ENCODE measurements around the gene JAZF1.

Gene JAZF1

DNA sequence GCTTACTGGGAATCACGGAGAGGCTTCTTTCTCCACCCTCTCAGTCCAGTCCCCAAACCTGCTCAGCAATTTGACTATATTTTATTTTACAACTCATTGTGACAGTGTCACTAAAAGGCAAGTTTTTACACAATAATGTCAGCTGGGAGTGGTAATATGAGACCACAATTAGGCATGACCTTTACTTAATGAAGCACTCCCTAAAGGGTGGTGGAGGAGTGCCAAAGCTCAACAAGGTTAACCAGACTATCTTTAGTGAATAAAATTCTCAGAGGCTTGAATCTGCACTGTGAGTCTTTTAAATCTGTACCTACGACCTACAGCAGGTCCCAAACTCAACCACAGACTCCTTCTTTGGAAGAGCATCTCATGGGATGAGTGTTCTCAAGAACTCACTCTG is 225.0 kb downstream of the JAZF1 start:
- DNase-seq, result no peak

- no peak for DNase-seq
Measured at GRCh38 chr7:27955011-27955410, 225.6 kb downstream of the JAZF1 start.

- no peak for DNase-seq
Measured at GRCh38 chr7:27953777-27954176, 226.8 kb downstream of the JAZF1 start.

- peak; percentile 18 for DNase-seq
Measured at GRCh38 chr7:27953361-27953760, 227.2 kb downstream of the JAZF1 start.

- DNase-seq, result no peak
Measured at GRCh38 chr7:27952456-27953285, 227.9 kb downstream of the JAZF1 start.

- no peak for DNase-seq
Measured at GRCh38 chr7:27950123-27950522, 230.5 kb downstream of the JAZF1 start.

- no peak for DNase-seq
Measured at GRCh38 chr7:27948861-27949260, 231.7 kb downstream of the JAZF1 start.

GRCh38 chr7:27947586-27948278 is 232.9 kb downstream of the JAZF1 start:
- DNase-seq, result peak; percentile 28

DNA sequence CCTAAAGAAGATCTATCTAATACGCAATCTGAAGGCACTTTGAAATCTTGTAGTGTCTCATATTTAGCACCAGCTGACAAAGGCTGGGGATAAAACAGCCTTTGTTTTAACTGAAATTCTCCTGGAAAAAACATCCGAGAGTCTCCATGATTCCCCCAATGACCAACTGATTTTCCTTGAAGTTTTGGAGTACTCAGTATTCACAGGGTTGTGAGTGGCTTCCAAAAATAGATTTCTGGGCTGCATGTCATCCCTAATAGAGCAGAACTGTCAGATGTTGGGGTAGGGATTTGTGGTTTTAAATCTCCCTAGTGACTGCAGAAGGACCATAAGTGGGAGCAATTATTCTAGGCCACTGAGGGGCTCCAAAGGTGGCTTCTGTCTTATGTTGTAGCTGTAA is 234.2 kb downstream of the JAZF1 start:
- DNase-seq, result no peak

GRCh38 chr7:27945058-27945795 is 235.4 kb downstream of the JAZF1 start:
- DNase-seq, result no peak

DNA sequence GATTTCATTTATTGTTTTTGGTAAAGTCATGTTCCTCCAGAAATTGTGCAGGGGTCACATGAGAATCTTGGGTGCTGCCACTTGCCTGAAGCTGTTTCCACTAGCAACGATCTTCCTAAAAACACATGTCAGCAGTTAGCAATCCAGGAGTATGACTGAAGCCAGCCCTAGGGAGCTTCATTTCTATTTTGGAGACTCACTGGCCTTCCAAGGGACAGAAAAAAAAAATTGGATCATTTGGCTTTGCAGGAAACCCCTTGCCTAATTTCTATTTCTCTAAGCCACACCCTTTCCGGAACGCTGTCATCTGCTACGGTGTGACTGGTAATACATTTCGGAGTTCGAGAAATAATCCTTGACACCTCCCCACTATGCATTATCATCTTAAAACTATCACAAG is 236.0 kb downstream of the JAZF1 start:
- DNase-seq, result no peak

DNA sequence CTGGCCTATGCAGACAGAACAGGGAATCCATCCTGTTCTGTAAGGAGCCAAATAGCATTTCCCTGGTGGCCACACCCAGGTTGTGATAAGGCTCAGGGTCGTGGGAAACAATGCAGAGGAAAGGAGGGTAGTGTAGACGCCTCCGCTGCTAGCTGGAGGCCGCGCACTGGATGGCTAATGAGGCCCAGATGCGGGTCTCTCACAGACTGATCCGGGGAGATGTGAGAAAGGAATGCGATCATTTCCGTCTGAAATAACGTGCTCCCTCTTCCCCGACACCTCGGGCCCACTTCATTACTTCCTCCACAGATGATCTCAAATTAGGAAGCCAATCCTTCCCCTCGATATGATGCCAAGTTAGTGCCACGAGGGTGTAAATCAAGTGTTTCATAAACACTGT is 237.4 kb downstream of the JAZF1 start:
- DNase-seq, result no peak

DNA sequence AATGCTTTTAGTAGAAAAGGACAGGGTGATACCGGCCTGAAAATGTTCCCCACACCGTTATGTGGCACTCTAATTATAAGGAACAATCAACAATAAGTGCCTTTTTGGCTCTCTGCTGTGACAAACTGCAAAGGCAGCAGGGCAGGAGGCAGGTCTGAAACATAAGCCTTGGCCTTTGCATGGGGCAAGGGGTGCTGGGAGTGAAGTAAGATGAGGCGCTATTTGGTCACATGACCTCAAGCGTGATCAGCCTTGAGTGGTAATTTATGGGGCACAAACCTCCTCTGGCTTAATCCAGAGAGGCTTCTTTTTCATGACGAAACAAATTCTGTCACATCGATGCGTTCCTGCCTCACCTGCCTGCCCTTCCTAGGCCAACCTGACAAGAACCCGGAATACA is 237.9 kb downstream of the JAZF1 start:
- DNase-seq, result no peak

GRCh38 chr7:27941522-27941921 is 239.1 kb downstream of the JAZF1 start:
- DNase-seq, result no peak

DNA sequence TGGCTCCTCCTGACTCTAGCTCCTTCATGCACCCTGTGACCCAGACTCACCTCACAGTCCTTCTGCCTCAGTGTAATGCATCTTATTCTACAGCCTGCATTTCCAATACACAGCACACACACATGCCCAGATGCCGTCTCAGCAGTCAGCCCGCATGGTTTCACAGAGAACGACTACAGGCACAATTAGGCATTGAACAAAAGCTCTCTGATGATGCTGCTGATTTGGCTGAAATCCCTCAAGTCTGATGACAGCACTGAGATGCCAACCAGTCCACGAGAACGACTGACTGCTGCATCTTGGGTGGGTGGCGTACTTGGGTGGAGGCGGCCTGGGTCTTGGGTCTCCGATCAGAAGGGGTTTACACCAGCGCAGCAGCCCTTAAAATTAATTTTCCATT is 240.3 kb downstream of the JAZF1 start:
- DNase-seq, result no peak

- DNase-seq, result no peak
Measured at GRCh38 chr7:27939893-27940292, 240.7 kb downstream of the JAZF1 start.

DNA sequence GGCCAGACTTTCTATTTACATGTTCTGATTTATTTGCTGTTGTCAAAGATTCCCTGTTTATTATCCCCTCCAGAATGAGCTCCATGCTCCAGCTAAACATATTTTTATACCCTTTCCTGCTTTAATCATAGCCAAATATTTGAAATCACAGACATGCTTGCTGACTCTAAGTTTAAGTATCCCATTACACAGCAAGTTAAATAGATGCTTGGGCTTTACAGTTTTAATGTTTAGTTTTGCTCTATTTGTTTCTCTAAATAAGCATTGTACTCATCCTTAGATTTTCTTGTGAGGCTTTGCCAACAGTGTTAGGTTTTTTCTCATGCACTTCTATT is 243.9 kb downstream of the JAZF1 start:
- no peak for DNase-seq

DNA sequence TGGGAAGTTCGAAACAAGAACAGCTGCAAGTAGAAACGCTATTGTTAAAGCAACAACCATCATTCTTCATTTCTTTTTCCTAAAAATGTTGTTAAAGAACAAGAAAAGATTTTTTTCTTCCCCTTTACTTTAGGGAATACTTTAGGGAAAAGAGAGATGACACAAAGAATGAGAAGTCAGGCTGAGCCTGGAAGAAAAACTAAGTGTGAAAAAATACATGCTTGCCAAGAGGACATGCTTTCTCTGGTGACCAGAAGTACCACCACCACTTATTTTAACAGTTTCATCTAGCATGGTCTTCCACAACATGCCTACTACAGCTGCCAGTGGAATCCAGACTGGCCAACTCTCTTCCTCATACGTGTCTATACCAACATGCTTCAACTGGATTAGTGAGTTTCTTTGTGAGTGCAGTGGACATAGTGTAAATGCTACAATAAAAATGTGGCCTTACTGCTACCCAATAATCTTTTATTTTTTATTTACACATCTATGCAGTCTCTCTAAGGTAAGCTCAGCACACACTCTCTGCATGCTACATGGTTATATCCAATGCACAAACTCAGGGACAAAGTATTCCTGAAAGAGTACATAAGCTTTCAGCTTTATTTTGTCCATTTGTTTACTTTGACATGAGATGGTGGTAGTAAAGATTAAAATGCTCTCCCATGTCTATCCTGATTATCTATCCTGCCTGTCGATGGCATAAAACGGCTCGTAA is 244.4 kb downstream of the JAZF1 start:
- no peak for DNase-seq

- peak; percentile 47 for DNase-seq
Measured at GRCh38 chr7:27933671-27934565, 246.7 kb downstream of the JAZF1 start.

DNA sequence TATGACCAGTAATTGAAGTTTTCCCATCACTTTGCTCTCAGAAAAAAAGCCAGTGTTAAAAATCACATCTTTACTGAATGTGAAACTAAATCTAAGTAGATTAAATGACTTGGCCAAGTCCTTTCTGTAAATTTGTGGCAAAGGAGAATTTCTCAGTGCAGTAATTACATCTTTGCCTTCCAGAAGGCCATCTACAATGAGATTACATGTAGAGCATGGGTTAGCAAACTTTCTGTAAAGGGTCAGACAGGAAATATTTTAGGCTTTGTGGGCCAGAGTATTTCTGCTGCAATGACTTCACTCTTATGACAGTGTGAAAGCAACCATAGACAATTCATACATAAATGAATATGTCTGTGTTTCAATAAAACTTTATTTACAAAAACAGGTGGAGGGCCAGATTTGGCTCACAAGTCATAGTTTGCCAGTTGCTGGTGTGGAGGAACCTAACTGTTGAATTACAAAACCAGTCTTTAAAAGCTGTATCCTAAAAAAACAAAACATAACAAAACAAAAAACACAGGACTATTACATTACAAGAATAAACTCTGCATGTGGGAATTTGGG is 249.6 kb downstream of the JAZF1 start:
- no peak for DNase-seq

DNA sequence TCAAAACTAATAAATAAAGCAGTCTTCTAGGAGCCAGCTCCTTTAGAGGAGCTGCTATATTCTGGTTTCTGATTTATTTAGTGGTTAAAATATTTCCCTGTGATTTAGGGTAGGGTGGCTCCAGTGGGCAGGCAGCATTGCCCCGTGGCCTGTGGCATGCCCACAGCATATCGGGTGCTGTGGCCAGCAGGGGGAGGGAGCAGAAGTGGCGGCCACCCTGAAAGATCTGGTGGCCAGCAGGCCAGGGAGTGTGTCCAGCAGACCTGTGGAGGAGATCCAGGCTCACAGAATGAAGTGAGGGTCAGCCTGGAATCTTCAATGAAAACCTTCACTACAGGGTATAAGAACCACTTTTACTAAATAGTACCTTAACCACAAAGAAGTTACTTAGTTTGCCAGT is 251.5 kb downstream of the JAZF1 start:
- DNase-seq, result no peak

- DNase-seq, result no peak
Measured at GRCh38 chr7:27928001-27928400, 252.6 kb downstream of the JAZF1 start.
